Gastroesophageal sphincter (tissue), 3 donors: ENCODE results near the gene ECSIT.

Source experiments
- CTCF ChIP-seq, 4 experiments: fragments of 200-600 bp in 2 of 4; fragments of 450-650 bp in 2 of 4; sonication (generic) in 1 of 4; IDR thresholded peaks; one replicate each; pipeline ENCODE4 v1.5.1; 2017 to 2019; ENCODE audit warnings: antibody characterized with exemption in 4 of 4, mild to moderate bottlenecking in 2 of 4, moderate library complexity in 2 of 4
- EP300 ChIP-seq: sonication (generic); formaldehyde crosslinking; IDR thresholded peaks from one replicate; pipeline ENCODE4 v1.6.1; 2017; ENCODE audit warnings: antibody characterized with exemption, mild to moderate bottlenecking
- POLR2A ChIP-seq, 2 donors: fragments of 450-650 bp; IDR thresholded peaks; one replicate each; pipeline ENCODE4 v1.6.1; 2017; ENCODE audit warnings: antibody characterized with exemption in 2 of 2, mild to moderate bottlenecking in 2 of 2, moderate library complexity in 1 of 2
- POLR2AphosphoS5 ChIP-seq: sonication (generic); formaldehyde crosslinking; IDR thresholded peaks from one replicate; pipeline ENCODE4 v1.6.1; 2017; ENCODE audit warnings: antibody characterized with exemption

- peak in 1 of 4 experiments; percentile 1 for TF ChIP-seq CTCF (IDR thresholded peaks at IDR 0.05)
- no peak for TF ChIP-seq POLR2AphosphoS5
- no peak for TF ChIP-seq EP300
- TF ChIP-seq POLR2A (IDR thresholded peaks at IDR 0.05): no peak
These were observed 47.2 kb downstream of the ECSIT start for GRCh38 chr19:11481534-11482383.
